Measurements from ENCODE around the gene C15orf39.
"Not testable (repeated sequence)": the region's sequence is repeated elsewhere in the genome, so short reads cannot be mapped to it uniquely, and the experiment has no call there.

The C15orf39 gene

DNA sequence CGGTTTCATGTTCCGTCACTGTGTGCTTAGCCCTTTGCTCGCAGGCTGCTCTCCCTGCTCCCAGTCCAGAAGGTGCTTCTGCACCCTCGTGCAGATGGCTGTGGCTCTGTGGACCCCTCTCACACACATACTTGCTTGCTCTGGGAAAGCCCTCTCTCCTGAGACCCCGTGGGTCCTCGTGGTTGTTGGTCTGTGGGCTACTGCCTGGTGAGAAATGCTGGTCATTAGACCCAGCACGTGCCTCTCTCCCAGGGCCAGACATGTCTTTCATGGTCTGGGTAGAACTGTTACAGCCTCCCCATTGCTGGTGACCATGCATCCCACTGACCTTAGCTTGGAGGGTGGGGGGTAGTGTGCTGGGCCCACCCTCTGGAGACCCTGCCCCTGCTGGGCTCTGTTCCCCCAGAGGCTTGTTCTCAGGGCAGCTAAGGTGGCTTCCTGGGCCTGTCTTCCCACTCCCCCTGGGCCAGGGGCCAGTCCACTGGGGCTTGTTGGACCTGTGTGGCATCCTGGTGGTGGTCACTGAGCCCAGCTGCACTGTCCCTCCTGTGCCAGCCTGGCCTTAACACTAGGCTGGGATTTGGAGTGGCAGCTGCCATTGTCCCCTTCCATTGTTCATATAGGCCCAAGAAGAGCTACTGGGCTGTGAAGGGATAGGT is 10.6 kb downstream of the C15orf39 start:
- no peak for DNase-seq (ENCODE audit: low spot score)

DNA sequence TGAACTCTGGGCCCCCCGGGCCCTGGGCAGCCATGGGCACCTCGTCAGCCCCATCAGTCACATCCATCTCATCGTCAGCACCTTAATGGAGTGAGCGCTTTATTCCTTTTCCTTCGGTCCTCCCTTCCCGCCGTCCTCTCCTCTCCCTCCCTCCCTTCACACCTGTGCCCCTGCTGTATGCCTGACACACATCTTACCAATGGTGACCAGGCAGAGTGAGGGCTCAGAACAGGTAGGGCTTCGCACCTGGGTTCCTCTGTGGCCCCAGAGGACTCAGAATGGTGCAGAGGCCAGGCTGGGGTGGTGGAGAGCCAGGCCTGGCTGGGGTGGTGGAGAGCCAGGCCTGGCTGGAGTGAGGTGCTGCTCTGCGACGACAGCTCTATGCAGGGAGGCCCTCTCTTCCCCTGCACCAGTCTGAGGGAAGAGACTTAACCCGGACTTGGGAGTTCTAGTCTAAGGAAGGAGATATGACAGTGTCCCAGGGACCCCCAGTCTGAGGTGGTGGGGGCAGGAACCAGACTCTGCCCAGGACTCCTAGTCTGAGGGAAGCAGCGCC is 11.6 kb downstream of the C15orf39 start:
- no peak for DNase-seq (ENCODE audit: low spot score)

DNA sequence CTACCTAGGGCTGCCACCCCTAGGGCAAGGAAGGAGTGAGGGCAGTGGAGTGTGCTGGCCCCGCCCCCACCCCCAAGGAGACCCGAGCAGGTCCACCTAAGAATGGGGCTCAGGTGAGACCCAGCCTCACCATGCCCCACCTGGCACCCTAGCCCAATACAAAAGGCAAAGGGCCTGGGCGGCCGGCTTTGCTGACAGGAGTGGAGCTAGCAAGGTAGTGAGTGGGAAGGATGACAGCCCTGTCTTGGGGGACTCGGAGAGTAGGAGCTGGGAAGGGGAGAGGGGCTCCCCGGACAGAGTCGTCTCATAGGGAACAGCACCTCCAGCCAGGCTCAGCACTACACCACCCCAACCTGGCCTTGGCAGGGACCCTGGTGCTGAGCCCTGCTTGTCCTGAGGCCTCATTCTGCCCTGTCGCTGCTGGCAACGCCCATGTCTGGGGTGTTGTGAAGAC is 12.1 kb downstream of the C15orf39 start:
- no peak for DNase-seq (ENCODE audit: low spot score)

DNA sequence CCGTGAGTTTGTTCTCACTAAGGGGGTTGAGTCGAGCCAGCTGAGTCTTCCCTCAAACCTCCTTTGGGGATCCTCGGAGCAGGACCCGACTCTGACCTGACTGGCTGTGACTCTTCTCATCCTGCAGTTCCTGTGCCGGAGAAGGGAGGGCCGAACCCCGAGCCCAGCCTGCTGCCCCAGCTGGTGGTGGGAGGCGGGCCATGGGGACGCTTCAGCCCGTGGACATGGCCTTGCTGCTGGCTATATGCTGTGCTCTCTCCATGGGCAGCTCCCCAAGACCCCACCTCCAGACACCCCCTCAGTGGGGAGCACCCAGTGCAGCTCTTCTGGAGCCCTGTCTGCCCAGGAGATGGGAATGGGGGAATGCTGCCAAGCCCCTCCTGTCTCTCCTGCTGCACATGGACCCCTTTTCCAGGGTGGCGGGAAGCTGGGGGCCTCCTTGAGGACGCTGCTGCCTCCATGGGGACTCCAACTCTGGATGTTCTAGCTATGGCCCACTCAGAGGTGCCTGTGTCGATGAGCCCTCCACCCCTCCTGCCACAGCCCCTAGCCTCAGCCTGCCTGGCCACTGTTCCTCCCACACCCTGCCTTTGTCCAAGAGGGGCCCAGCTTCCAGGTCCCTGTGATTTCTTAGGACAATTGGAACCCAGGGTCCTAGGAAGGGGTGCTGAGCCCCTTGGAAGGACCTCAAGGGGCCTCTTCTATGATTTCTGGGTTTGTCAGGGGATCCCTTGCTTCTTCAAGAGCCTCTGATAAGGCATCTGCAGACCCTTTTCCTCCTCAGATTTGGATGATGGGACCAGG is 12.8 kb downstream of the C15orf39 start:
- DNase-seq (ENCODE audit: low spot score): no peak

DNA sequence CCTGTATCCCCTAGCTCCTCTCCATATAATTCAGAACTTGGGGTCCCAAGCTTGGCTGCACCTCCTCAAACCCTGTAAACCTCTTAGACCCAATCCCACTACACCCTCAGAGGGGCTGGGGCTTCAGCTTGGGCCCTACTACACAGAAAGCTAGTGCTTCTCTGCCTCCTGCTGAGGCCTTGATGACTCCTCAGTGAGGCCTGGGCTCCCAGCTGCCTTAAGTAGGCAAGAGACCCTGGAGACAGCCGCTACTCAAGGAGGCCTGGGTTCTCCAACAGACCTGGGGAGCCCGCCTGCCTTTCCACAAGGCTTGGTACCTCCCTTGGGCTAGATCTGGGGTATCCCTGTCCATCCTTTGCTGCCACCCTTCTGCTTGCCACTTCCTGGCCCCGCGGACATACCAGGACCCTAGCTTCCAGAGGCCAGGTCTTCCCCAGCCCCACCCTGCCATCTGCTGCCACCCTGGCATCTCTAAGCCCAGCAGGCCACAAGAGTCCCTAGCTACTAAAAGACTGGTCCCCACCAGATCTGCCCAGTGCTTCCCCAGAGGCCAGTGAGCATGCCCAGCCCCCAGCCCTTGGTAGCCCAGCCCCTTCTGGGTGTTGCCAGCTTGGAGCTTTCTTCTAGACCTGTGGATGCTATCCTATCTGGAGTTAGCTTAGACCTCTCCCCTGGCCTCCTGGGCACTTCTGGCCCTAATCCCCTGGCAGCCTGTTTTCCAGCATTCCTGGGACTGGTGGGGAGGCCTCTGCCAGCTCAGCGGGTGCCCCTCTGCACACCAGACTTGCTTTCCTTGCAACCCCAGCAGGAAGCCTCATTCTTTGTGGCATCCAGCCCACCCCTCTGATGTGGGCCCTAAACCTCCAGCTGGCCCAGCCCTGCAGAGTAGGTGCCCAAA is 13.7 kb downstream of the C15orf39 start:
- no peak for DNase-seq (ENCODE audit: low spot score)

DNA sequence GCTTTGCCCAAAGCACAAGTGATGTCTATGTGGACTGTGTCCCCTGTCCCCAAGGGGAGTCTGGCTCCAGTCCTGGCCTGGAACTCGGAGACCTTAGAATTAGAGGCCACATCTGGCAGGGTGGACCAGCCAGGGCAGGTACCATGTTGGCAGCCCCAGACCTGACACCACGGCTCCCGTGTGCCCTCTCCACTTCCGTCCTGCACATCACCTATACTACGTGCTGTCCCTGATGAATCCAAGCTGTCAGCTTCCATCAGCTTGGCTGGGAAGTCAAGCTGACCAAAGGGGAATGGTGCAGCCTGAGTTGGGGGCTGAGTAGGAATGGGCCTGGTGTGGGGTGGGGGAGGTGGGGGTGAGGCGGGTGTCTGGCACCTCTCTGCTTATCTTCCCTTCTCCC is 15.3 kb downstream of the C15orf39 start:
- no peak for DNase-seq (ENCODE audit: low spot score)

DNA sequence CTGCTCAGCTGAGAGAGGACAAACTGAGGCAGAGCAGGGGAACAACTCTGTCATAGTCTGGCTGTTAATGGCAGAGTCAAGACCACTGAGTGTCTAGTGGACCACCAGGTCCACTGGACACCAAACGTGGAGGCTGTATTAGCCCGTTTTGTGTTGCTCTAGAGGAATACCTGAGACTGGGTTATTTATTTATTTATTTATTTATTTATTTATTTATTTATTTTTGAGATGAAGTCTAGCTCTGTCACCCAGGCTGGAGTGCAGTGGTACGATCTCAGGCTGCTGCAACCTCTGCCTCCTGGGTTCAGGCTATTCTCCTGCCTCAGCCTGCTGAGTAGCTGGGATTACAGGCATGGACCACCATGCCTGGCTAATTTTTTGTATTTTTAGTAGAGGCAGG is 15.9 kb downstream of the C15orf39 start:
- DNase-seq (ENCODE audit: low spot score): not testable (repeated sequence)

DNA sequence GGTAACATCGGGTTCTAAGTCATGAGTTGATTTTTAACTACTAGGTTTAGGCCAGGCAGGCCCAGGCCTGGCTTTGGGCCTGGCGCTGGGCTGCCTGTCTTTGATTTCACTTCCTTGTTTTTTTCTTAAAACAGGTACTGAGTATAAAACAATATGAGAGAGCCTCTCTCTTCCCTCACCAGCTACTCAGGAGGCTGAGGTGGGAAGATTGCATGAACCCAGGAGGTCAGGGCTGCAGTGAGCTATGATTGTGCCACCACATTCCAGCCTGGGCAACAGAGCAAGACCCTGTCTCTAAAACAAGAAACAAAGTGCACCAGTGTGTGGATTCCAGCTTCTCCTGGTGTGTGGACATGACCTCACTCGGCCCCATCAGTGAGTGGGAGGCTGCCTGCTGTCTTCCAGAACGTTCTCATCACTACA is 17.8 kb downstream of the C15orf39 start:
- not testable (repeated sequence) for DNase-seq (ENCODE audit: low spot score)

DNA sequence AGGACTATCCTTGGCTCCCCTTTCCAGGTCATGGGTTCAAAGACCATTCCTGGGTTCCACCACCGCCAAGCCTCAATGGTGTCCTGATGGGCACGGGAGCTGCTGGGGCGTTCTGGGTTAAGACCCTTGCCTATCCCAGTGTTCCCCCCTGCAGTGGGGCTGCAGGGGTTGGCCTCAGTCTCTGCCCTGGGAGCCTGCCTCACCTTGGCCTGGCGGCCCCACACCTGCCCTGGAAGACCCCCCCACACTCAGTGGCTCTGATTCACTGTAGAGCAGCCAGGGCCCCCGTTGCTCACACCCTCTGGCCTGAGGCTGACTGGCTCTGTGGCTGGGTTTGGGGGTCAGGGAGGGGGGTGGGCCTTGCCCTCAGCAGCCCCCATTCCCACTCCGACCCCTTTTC is 22.0 kb downstream of the C15orf39 start:
- no peak for DNase-seq (ENCODE audit: low spot score)

DNA sequence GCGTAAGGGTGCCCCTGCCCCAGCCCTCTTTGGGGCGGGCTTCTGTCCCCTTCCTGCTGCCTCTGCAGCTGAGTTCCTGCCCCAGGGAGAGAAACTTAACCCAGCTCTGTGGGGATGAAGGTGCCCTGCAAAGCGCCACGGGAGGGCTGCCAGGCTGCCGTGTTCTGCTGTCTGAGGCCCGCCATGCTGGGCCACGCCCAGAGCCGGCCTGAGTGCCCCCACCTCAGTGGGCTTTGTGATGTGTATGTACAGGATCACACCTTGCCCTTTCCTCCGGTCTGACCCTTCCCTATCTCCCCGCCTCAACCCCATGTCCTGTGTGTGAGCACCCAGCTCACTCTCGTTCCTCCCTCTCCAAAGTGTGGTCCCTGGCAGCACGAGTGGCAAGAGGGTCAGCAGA is 22.6 kb downstream of the C15orf39 start:
- DNase-seq (ENCODE audit: low spot score): no peak

DNA sequence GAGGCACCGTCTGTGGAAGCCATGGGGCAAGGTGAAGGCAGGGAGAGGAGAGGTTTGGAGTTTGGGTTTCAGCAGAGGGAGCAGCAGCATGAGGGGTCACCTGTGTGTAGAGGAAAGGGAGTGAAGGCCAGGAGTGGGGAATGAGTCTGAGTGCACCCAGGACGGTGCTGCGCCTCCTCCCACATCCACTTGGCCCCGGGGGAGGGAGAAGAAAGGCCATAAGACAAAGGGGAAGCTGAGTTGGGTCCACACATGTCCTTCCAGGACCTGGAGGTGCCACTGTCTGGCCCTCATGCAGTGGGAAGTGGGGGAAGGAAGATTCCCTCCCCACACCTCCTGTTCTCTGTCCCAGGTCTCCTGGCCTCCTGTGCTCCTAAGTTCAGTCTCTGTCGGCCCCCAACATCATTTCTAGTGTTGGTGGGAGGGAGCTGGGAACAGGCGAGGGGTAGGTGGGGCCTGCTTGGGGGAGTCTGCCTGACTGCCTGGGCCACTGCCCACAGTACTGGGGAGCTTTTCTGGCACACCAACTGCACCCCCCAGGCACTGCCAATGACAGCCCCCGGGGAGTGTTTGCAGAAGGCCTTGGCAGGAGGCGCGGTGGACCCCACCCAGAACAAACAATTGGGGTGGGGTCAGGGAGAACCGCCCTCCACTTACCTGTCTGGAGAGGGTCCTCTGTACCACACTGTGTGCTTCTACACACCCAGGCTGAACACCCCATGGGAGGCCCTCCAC is 23.6 kb downstream of the C15orf39 start:
- DNase-seq (ENCODE audit: low spot score): not testable (repeated sequence)

DNA sequence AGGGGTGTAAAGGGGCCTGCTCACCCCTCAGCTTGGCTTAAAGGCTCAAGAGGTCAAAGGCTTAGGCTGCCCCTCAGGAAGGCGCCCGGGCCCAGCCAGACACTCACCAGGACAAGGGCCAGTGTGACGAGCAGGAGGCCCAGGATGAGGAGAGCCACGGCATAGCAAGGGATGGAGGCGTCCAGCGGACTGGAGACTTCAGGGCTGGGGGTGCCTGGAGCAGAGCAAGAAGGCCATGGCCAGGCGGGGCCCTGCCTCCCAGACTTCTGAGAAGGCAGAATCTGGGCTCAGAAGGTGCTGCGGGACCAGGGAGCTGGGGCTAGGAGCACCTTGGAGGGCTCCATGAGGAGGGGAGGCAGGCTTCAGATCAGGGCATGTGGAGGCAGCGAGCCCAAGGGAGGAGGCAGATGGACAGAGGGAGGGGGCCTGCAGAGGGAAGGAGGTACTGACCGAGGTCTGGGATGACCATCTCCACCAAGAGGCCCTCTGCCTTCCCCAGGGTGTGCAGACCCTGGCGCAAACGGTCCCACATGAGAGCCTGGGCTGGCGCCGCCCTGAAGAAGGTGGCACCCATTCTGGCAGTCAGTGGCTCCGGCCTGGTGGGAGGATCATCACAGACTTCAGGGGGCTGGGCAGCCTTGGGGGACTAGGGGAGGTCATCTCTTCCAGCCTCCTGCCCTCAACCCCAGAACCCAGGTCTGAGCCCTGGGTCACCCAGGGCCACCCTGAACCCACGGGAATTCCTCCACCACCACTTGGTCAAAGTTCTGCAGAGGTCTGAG is 24.5 kb downstream of the C15orf39 start:
- no peak for DNase-seq (ENCODE audit: low spot score)

DNA sequence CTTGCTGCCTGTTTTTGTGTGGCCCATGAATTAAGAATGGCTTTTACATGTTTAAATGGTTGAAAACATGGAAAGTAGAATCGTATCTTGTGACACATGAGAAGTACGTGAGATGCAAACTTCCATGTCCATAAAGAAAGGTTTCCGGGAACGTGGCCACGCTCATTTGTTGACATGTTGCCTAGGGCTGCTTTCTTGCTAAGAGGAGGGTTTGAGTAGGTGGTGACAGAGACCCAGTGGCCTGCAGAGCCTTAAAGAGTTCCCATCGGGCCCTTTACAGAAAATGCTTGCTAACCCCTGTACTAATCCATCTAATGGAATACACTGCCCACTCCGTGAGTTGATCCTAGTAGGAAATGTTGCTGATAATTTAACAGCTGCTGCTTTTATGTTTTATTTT is 25.4 kb downstream of the C15orf39 start:
- DNase-seq (ENCODE audit: low spot score): not testable (repeated sequence)

DNA sequence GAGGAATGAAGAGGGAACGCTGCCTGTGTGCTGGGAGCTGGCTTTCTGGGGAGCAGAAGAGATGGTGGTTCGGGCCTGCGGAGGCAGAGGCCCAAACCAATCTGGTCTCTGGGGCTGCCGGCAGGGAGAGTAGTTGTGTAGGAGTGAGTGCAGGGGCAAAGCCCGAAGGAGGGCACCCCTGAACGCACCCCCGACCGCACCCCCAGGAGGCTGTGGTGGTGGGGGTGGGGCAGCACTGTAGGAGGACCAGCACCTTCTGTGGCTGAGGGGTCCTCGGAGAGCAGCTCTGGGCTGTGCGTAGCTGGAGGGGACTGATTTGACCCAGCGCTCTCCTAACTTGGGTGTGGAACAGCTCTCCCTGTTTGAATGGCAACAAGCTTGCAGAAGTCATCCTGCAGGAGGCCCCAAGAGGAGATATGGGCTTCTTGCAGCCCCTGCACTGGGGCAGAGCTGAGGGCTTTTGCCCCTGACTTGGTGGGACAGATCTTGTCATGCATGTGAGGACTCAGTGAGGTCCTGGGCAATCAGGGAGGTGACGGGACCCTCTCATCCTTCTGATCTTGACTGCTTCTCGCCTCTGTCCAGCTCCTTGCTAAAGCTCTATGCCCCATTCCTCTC is 26.1 kb downstream of the C15orf39 start:
- DNase-seq (ENCODE audit: low spot score): no peak

DNA sequence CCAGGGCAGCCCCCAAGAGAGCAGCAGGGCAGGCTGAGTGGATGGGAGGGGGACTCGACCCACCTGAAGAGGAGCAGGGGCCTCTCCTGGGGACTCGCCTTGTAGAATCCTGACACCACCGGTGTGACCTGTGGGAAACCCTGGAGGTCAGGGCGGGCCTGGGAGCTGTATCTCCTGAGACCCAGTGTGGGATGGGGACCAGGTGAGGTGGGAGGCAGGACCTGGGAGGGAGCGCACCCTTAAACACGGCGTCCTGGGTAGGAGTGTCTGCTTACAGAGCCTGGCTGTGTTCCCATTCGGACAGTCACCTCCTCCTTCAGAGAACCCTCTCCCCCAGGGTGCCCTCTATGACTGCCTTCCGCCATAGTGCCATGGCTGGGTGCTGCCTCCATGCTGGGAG is 27.1 kb downstream of the C15orf39 start:
- DNase-seq (ENCODE audit: low spot score): no peak

DNA sequence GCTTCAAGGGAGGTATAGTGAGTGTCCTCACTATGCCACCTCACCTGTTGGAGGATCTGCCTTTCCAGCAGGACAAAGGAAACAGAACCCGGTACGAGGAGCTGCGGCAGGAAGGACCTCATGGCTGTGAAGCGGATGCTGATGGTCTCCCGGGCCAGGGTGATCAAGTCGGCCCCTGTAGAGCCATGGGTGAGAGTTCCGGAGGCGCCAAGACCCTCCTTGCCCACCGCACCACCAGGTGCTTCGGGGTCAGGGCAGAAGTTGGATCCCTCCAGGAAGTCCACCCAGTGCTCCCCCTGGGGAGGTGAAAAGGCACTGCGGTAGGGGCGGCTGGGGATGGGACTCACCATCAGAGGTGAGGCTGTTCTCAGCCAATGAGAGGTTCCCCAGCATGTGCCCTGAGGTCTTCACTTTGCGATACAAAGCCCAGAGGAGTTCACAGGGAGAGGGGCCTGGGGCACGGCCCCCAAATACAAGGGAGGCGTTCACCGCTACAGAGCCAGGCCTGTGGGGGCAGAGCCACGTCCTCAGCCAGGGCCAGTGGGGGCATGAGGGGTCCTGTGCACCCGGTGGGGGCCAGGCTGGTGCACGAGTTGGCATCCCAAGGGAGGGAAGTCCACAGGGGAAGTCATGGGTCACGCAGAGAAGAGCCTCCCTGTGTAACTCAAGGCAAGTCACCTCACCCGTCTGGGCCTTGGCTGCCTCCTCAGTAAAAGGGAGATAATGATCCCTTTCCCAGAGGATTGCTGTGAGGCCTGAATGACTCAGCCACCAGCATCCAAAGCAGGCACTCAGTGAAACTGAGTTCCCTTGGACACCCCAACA is 27.7 kb downstream of the C15orf39 start:
- no peak for DNase-seq (ENCODE audit: low spot score)

DNA sequence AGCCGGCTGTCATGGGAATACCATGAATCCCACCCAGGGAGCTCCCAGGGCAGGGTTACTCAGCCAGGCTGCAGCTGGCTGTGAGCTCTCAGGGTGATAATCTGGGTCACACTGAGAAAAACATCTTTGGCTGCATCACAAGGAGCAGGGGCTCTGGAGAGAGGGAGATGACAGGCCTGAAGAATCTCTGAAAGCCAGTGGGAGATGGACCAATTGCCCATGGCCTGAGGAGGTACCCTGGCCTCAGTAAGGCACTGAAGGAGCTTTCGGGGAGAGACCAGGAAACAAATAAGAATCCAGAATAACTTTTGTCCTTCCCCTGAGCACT is 28.3 kb downstream of the C15orf39 start:
- no peak for DNase-seq (ENCODE audit: low spot score)

DNA sequence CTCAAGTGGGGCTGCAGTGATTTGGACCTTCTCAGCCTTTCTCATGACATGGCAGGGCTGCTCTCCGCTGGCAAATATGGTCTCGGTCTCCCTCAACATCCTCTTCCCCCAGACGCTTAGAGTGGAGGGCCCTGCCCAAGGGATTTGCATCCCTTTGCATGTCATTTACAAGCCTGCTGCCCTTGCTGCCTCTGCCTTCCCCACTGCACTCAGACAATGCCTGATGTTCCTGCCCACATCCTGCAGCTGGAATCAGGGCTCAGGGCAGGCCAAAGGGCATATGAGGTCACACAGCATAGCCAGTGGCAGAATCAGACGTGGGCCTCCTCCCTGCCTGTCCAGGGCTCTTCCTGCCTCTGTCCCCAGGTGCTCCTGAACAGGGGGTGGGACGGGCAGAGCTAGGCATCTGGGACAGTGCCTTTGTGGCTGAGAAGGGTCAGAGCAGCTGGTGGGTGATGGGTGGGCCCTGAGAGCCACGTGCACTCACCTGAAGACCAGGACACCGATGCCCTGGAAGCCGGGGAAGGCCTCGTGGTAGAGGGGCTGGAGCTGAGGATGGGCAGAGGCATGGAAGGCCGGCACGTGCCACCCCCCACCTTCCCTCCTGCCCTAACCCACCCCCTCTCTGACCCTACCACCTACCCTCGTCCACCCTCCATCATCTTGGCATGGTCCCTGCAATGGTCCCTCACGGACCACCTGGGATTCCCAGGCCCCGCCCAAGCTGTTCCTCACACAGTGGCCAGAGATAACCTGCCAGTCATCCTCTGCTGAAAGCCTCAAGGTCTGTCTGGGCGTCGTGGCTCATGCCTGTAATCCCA is 29.1 kb downstream of the C15orf39 start:
- no peak for DNase-seq (ENCODE audit: low spot score)

DNA sequence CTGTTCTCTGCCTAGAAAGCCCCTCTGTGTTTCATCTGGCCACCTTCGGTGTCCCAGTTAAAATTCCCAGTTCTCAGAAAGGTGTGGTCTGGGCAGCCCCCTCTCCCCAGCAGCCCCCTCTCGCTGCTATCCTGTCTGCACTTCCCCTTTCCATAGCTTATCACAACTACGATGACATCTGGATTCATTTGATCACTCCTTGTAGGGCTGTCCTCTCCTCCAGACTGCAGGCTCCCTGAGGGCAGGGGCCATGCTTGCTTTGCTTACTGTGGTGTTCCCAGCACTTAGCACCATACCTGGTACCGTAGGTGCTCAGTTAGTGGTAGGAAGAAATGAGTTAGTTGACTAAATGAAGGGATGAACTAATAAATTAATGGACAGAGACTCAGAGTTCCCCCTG is 30.2 kb downstream of the C15orf39 start:
- no peak for DNase-seq (ENCODE audit: low spot score)

Data from CD4-positive, alpha-beta T cell treated with Interleukin-6 at 100 ng/mL for 8 hours (primary cell).